SK-N-SH (cell line): Measurements from ENCODE around the gene CFAP92.

Experiments used
- CTCF ChIP-seq: fragments of 200-600 bp; sonication (generic); IDR thresholded peaks from 2 replicates; pipeline ENCODE4 v1.6.1; 2017; ENCODE audit warnings: antibody characterized with exemption, mild to moderate bottlenecking, moderate library complexity
- MAX ChIP-seq: IDR thresholded peaks from 2 replicates; pipeline ENCODE4 v1.4.0; 2012; ENCODE audit warnings: low read depth
- NRF1 ChIP-seq: IDR thresholded peaks from 2 replicates; pipeline ENCODE4 v1.6.1; 2012; ENCODE audit warnings: low read depth, mild to moderate bottlenecking, low read length
- RAD21 ChIP-seq: IDR thresholded peaks from 2 replicates; pipeline ENCODE4 v1.6.1; 2012; ENCODE audit warnings: mild to moderate bottlenecking, low read length
- SMC3 ChIP-seq: IDR thresholded peaks from 2 replicates; pipeline ENCODE4 v1.6.1; 2012; ENCODE audit warnings: low read depth, low read length, improper control_type of control experiment

GRCh38 chr3:128997486-128998133 is 3.7 kb upstream of the CFAP92 start:
- TF ChIP-seq RAD21 (no peak), NRF1 (no peak), CTCF (no peak), MAX (no peak), SMC3 (no peak)
